Mammary epithelial cell (primary cell): ENCODE measurements around the gene GPATCH4.

Source experiments
- EZH2 ChIP-seq: IDR thresholded peaks from 2 replicates; pipeline ENCODE4 v1.6.1; 2012; ENCODE audit warnings: low read length, inconsistent platforms, borderline replicate concordance
- TF ChIP-seq, protein P1 (sequence below), 2 donors: IDR thresholded peaks in 1 of 2; conservative IDR thresholded peaks in 1 of 2; 2 replicates each; pipeline ENCODE4 v1.5.1; 2011 to 2012; ENCODE audit warnings: inconsistent platforms in 2 of 2, low read length in 2 of 2, mild to moderate bottlenecking in 2 of 2, control low read depth in 1 of 2, low read depth in 1 of 2; ENCODE audit not compliant: insufficient read depth in 1 of 2; ENCODE audit errors: extremely low read depth in 1 of 2

DNA sequence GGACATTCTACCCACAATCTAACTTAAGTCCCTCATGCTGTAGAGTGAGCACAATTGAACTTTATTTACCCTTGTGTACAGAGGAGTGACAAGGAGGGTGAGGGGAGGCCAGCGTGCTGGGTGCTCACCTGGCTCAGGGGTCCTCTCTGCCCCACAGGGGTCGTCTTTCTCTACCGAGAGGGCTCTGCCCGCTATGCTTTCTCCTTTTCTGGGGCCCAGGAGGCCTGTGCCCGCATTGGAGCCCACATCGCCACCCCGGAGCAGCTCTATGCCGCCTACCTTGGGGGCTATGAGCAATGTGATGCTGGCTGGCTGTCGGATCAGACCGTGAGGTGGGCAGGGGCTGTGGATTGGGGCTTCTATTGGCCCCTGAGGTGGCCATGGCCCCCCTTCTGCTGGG is 46.1 kb upstream of the GPATCH4 start:
- TF ChIP-seq, protein P1, sequence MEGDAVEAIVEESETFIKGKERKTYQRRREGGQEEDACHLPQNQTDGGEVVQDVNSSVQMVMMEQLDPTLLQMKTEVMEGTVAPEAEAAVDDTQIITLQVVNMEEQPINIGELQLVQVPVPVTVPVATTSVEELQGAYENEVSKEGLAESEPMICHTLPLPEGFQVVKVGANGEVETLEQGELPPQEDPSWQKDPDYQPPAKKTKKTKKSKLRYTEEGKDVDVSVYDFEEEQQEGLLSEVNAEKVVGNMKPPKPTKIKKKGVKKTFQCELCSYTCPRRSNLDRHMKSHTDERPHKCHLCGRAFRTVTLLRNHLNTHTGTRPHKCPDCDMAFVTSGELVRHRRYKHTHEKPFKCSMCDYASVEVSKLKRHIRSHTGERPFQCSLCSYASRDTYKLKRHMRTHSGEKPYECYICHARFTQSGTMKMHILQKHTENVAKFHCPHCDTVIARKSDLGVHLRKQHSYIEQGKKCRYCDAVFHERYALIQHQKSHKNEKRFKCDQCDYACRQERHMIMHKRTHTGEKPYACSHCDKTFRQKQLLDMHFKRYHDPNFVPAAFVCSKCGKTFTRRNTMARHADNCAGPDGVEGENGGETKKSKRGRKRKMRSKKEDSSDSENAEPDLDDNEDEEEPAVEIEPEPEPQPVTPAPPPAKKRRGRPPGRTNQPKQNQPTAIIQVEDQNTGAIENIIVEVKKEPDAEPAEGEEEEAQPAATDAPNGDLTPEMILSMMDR (conservative IDR thresholded peaks at IDR 0.05 in 1 of 2, IDR thresholded peaks at IDR 0.05 in 1 of 2; ENCODE audit: extremely low read depth in 1 of 2, insufficient read depth in 1 of 2, low read depth in 1 of 2, low read length in 2 of 2), result no peak
- no peak for TF ChIP-seq EZH2
